ENCODE measurements around the gene CAMKMT.

DNA sequence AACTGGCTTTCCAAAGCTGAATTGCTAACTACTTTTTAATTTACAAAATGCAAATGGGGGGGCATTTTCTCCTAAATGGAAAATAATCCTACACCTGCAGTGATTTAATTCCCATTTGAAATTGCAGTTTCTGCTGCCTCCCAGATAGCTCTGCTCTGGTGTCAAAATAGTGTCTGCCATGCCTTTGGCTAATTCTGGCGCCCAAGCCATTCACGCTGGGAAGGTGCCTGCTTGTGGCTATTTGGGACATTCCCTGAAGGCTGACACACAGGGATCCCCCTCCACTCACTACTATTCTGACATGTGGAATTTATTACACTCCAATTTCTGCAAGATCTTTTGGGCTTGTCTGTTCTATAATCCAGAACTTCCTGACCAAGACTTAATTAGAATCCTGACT is 451.4 kb downstream of the CAMKMT start:
- TF ChIP-seq BRF1 (IDR thresholded peaks at IDR 0.05; ENCODE audit: borderline replicate concordance, extremely low read depth, insufficient read length) (no peak), RFX5 (IDR thresholded peaks at IDR 0.05; ENCODE audit: low read depth, low read length) (no peak), ZNF766 (CRISPR knock-in tag; conservative IDR thresholded peaks at IDR 0.05) (no peak), VEZF1 (CRISPR knock-in tag; IDR thresholded peaks at IDR 0.05) (no peak), DACH1 (IDR thresholded peaks at IDR 0.05; ENCODE audit: partially characterized antibody) (no peak), CTCF (IDR thresholded peaks at IDR 0.05 in 2 of 3, conservative IDR thresholded peaks at IDR 0.05 in 1 of 3; ENCODE audit: insufficient read depth in 2 of 3, low read depth in 1 of 3, low read length in 3 of 3) (no peak), RNF219 (CRISPR knock-in tag; IDR thresholded peaks at IDR 0.05) (no peak), PTRF (tag; IDR thresholded peaks at IDR 0.05) (no peak)
